Activated naive CD4-positive, alpha-beta T cell treated with Interleukin-2 at 50 U/mL for 16 hours (primary cell): ENCODE measurements around the gene NEURL1B.
"Not testable (repeated sequence)": the region's sequence is repeated elsewhere in the genome, so short reads cannot be mapped to it uniquely, and the experiment has no call there.

Experiments
- DNase-seq: peaks from one replicate; pipeline ENCODE4 v3.0.0-alpha.2; 2020

The NEURL1B gene, protein sequence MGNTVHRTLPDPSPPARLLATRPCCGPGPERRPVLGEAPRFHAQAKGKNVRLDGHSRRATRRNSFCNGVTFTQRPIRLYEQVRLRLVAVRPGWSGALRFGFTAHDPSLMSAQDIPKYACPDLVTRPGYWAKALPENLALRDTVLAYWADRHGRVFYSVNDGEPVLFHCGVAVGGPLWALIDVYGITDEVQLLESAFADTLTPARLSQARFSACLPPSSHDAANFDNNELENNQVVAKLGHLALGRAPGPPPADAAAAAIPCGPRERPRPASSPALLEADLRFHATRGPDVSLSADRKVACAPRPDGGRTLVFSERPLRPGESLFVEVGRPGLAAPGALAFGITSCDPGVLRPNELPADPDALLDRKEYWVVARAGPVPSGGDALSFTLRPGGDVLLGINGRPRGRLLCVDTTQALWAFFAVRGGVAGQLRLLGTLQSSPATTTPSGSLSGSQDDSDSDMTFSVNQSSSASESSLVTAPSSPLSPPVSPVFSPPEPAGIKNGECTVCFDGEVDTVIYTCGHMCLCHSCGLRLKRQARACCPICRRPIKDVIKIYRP

DNA sequence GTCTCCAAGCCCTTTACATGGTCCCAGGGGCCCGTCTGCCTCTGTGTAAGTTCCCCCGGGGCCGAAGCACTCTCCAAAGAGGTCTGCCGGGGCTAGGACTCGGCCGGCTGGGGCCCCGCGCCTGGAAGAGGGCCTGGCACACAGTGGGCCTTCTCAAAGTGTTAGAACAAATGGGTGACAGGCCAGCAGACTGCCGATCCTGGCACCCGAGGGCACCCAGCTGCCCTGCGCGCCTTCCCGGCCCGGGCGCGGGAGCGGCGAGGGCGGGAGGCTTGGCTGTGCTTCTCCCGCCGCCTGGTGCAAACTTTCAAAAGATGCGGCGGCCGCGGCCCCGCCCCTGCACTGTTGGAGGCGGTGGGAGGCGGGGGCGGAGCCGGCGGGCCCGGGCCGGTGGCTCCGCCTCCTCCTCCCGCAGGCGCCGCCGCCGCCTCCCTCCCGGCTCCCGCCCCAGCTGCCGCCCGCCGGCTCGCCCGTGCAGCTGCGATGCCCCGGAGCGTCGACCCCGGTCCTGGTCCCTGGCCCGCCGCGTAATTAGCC, at the start of gene NEURL1B:
TSS of gene NEURL1B (plus strand) at position 442 of the 537 bp plus-strand sequence. CDS start 144 bp downstream, outside the sequence.
- DNase-seq, result peak; percentile 30

DNA sequence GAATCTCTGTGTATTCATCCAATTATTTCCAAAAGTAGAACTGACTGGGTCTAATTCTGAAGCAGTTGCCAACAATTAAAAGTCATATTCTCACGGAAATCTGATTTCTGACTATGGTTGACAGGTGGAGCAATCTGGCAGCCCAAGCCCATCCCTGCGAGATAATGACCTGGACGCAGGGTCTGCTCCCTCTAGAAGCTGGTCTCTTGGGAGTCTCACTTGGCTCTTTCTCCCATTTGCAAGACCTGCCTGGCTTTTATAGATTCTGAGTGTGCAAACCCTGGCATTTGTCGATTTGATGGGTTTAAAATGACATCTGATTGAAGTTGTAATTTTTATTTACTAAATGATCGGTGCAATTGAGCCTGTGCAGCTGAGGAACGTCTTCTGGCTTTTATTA, 49.4 kb upstream of the NEURL1B start:
- no peak for DNase-seq

DNA sequence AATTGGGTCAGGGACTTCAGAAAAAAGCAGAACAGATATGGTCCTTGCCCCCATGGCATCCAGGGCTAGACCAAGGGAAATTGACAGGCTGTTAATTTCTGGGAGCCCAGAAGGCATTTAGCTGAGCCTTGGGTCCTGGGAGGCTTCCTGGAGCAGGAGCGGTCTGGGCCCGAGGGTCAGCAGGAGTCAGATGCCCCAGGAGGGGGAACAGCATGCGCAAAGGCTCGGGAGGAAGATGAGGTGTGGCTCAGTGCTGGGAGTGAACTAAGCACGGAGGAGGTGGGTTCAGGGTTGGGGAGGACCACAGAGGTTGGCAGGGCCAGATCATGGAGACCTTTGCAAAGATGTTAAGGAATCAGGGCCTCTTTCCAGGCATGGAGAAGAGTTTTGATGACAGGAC, 48.2 kb upstream of the NEURL1B start:
- DNase-seq, result no peak

DNA sequence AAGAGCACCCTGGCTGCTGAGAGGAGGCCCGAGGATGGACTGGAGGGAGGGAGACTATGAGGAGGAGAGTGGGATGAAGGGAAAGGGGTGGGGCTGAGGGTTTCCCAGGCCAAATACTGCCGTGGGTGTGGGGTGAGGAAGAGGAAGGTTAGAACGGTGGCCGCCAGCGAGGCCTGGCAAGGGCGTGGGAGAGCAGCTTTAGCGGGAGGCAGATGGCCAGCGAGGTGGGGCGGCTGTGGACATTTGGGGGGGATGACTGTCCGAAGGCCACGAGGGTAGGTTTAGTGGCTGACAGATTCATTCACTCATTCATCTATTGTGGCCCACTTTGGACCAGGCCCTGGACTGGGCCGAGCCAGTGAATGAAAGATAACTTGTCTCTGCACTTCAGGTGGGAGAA, 47.8 kb upstream of the NEURL1B start:
- no peak for DNase-seq

DNA sequence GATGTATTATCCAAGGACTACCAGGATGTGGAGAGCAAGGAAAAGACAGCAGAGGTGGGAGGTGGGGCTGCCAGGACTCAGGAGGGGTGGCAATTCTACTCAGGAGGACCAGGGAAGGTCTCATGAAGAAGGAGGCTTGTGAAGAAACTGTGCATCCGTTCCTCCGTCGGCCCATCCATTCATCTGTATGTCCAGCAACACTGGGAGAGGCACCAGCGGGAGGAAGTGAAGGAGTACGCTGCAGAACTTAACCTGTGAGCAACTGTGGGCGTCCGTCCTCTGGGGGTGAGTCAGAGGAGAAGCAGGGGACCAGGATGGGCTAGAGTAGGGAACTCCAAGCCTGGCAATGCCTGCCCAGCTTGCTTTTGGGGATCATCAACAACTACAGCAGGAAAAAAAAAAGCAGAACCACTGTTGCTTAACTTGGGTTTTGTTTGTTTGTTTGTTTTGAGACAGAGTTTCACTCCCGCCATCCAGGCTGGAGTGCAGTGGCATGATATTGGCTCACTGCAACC, 47.3 kb upstream of the NEURL1B start:
- no peak for DNase-seq

DNA sequence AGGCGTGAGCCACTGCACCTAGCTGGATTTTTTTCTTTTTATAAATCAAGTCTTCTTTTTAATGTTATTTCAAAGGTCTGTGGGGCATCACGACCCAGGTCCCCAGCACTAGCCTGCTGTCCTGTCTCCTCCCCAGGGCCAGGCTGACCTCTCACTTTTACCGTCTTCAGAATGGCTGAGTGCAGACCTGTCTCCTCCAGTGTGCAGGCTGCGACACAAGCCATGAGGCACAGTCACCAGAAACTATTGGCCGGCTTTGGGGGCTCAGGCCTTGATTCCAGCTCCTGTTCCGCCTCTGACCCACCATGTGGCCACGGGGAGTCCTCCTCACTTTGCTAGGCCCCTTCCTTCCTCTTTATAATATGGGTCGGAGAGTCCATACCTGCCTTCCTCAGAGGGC, 46.6 kb upstream of the NEURL1B start:
- no peak for DNase-seq

DNA sequence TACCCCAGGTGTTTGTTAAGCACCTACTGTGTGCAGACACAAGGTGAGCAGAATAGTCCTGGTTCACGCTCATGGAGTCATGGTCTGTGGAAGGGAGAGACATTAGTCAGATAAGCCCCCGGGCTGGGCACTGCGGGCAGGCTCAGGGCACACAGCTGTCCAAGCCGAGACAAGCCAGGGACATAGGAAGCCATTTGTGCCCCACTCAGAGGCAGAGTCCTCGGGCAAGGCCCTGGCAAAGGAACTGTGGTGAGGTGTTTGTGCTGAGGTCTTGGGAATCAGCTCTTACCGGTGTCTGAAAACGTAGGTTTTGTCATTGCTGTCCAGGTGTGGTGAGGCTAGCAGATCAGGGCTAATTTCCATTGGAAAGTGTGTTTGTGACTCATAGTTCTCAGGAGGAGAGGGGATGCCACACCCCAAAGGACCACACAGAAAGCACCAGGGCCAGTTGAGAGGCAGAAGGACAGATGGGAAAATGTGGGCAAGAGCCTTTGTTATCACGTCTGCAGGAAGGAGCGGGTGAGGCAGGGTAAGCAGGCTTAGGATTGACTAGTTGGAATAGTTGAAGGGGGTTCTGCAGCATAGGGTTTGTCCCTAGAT, 46.1 kb upstream of the NEURL1B start:
- DNase-seq, result no peak

DNA sequence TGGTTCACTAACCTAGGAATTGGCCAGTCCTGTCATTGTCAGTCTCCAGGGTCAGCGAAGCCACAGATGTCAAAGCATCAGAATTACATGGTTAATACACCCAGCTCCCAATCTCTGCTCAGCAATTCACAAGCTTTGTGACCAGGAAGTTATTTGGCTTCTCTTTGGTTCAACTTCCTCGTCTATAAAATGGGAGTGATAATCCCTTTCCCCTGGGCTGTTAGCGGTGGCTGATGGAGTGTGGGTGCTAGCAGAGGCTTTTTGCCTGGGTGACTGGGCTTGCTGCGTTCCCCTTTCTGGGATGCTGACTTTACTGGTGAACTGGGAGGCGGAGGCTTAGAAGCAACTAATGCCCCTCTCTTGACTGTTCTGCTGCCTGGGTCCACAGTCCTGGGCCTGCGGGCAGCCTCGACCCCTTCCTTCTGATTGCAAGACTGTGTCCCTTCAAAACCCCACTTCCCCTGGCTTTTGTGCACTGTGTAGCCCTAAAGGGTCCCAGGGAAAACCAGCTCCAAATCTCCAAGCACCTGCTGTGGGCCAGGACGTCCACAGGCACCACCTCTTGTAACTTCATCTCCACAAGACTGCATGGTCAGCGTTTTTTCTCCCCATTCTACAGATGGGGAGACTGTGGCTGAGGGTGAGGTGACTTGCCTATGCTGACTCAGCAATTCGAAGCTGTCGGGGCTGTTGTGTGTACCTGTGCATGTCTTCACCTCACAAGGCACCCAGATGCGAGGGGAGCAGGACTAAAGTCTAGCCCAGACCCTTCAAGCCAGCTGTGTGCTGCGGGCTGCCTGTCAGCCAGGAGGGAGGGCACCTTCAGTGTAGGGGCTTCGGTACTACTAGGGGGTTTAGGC, 45.2 kb upstream of the NEURL1B start:
- no peak for DNase-seq

DNA sequence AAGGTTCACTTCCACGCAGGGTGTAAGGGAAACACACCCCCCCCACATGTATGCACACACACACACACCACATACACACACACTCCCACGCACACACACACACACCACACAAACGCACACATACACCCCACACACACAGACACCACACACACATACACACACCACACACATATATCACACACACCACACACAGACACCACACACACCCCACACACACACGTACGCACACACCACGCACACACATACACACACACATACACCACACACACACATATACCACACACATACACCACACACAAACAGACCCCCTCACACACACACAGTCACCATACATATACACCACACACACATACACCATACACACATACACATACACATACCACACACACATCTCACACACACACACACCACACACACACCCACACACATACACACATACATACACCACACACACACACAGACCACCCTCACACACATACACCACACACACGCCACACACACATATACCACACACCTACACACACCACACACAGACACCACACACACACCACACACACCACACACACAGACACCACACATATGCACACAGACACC, 44.3 kb upstream of the NEURL1B start:
- DNase-seq, result no peak

DNA sequence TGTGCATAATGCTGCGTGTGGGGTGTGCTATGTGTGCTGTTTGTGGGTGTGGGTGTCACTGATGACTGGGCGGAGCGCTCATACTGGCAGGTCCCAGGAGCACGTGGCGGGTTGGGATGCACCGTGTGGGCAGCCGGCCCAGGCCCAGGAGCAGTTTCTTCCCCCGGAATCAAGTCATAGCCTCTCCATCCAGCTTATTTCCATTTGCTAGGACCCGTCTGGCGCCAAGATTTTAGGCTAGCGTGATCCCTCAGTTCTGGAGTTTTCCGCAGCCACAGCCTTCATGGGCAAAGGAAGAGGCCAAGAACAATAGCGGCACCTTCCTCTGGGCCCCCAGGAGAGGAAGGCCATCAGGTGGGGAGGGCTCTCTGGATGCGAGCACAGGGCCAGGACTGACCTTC, 43.3 kb upstream of the NEURL1B start:
- no peak for DNase-seq

DNA sequence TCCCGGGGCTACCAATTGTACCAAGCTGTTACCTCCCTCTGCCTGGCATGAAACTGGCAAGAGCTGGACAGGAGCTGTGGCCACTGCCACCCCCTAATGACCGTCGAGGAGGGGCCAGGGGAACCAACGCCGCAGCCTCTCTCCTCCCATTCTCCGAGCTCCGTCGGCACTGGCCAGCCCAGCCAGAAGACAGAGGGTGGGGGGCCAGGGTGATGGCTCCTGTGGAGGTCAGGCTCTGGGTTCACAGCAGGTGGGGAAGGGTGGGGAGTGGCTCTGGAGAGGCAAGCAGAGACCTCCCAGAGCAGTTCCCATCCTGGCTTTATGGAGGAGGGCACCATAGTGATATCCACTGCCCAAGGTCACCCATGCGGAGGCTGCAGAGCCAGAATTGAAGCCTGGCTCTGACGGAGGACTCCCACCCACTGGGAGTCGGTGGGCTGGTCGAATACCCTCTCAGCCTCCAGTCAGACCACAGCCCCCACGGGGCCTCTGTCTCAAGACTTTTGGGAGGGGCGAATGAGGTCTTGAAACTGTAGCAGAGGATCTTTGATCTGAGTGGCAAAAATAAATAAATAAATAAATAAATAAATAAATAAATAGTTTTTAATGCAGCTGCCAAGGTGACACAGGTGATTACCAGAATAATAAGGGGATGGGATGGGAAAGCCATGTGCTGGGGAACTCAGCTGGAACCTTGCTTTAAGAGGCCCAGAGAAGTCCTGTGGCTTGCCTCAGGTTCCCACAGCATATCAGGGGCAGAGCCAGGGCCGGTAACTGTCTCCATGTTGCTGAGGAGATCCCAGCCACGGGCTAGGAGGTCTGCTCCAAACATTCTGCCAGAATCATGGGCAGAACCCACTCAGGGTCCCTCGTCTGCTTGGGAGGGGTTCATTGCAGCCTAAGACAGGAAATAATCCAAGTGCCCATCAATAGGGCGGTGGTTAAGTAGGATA, 42.5 kb upstream of the NEURL1B start:
- DNase-seq, result no peak

DNA sequence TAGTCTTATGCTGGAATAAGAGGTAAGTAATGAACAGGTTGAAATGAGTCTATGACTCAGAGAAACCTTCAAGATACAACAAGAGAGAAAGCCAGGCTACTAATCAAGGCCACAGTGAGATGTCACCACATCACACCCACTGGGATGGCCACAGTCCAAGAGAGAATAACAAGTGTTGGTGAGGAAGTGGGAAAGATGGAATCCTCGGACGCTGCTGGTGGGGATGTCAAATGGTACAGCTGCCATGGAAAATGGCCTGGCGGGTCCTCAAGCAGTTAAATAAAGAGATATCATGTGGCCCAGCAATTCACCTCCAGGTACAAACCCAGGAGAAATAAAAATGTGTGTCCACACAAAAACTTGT, 41.9 kb upstream of the NEURL1B start:
- no peak for DNase-seq

DNA sequence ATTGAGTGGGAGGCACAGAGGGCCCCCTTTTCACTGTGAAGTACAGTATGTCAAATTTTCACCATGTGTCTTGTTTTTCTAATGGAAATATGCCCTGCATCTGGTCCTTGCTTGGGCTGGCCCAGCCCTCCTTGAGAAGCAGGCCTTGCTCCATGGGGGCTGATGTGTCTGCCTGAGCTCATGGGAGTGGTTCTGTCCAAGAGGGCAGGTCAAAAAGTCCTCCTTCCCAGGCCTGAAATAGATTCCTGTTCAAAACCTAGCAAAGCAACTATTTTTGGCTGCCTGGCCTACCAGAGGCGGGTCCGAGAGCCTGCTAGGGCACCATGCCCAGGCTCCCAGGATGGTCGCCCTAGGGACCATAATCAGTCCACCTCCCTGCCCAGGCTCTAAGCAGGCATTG, 40.5 kb upstream of the NEURL1B start:
- DNase-seq, result no peak

DNA sequence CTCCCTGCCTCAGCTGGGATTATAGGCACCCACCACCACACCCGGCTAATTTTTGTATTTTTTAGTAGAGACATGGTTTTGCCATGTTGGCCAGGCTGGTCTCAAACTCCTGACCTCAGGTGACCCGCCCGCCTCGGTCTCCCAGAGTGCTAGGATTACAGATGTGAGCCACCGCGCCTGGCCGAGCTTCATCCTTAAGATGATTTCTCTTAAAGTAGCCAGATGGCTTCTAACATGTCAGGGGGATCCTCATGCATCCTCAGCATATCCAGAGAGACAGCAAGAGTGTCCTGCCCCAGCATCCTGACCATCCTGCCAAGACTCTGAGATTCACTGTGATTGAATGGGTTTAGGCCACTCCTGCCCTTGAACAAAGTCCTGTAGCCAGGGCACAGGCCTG, 39.5 kb upstream of the NEURL1B start:
- not testable (repeated sequence) for DNase-seq

DNA sequence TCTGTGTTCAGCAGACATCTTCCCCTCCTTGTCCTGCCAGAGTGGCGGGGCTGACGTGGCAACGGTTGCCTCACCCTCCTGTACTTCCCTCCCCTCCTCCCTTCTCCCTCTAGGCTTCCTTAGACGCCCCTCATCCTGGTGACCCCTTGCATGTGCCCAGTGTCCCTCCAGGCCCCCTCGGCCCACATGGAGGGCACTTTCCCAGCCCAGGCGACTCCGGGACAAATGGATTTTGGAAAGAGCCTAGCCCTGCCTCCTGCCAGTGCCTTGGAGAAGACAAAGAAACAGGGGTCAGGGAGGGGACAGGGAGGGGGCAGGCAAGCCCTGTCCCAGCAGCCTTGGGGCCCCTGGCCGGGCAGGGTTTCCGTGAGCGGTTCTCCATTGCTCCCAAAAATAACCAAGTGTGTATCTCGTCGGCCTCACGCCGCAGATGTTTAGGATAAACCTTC, 38.3 kb upstream of the NEURL1B start:
- DNase-seq, result no peak

DNA sequence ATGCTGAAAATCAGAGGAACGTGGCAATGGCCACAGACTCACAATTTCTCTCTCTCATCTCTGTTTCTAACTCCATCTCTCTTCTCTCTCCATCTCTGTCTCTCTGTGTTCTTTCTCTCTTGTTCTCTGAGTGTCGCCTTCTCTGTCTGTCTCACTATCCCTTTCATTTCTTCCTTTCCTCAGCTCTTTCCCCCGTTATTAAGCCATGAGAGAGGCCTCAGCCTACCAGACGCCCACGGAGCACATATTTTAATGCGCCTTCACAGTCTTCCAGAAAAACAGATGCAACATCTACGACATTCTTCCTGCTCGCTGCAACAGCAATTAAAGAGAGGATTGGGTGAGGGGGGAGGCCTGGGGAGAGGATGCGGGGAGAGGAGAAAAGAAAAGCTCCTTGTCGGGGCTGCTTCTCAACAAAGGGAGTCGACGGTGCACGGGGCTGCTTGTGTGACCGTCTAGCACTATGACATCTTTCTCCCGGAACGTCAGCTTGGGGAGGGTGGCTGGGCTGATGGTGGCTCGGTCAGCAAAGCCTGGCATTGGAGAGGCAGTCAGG, 37.7 kb upstream of the NEURL1B start:
- DNase-seq, result no peak

DNA sequence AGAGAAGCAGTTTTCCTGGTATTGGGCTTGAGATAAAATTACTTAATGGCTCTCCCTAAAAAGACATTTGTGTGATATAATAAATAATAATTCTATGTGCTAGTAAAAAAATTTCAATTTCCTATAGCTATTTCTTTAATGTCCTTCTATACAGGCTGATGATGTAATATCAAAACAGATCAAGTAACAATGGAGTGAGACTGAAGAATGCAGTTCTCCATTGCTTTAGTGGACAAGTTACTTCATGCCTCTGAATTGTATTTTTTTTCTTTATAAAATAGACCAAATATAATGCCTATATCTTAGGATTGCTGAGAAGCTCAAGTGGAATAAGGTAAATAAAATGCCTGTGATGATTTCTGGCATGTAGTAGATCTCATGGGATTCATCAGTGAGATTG, 35.6 kb upstream of the NEURL1B start:
- DNase-seq, result no peak

DNA sequence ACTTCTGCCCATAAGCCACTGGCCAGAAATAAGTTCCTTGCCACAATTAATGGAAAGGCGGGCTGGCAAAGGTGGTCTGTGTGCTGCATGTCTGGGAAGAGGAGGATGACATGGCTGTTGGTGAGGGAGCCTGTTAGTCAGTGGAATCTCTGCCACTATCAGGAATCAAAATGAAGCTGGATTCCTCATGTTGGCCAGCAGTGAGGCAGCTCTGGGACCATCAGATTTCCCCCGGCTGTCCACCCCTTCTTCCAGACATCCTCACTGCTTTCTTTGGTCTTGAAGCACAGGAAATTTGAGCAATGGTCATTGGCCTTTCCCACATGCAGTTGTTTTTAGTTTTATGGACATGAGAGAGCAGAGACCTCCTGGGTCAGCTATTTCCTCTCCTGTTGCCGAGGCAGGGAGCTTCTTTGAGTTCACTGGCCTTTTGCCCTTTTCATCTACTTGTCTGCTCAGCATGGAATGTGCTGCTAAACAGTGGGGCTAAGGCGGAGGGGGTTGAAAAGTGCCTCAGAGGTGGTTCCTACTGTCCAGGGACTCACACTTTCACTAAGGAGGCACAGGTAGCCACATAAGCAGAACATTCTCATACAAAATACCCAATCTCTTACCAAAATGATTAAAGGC, 34.8 kb upstream of the NEURL1B start:
- no peak for DNase-seq

DNA sequence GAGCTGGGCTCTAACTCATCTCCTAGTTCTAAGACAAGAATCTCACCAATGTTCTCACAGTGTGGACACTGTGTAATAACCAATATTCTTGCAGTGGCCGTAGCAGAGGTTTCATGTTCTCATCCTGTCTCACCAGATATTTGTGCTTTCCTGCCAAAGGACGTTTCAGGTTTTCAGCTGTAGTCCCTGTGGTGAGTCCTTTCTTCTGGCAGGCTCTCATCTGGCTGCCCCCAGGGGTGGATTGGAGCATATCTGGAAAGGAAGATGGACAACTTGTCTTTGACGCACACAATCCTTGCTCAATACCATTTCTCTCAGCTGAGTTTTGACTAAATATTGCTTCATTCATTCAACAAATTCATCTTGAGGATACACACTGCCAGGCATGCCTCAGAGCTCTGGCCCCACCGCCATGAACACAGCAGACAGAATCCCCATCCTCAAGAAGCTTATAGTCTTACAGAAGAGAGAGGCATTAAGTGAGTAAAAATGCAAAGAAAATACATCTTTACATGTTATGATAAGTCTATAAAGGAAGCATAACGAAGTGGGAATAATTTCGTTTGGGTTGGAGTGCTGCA, 33.8 kb upstream of the NEURL1B start:
- DNase-seq, result no peak

DNA sequence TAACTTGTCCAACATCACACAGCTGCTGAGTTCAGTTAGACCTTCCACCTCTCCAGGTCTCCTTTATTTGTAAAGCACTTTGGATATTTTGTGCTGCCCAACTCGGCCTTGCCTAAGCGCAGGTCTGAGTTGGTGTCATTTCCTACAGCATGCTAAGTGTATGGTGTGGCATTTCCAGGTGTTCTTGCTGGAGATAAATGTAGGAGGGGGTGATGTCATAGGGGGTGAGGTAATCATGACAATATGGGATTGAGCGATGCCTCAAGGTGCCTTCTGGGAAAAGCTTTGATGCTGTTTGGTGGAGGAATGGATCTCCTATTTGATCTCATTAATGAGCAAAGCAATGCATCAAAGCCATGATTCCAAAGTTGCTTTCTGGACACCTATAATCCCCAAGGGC, 32.3 kb upstream of the NEURL1B start:
- DNase-seq, result no peak
